SK-N-SH treated with all-trans-retinoic acid at 6 μM for 48 hours (cell line): ENCODE data around the gene ZBTB43.

Experiments used
- ATAC-seq: fragments of 200-7000 bp; cut with Tn5 transposase; 3 replicates; pipeline ENCODE4 v1.9.1; 2020; ENCODE audit warnings: mild to moderate bottlenecking, moderate library complexity
- ARNTL ChIP-seq: fragments of 450-650 bp; formaldehyde crosslinking; IDR thresholded peaks from 2 replicates; pipeline ENCODE4 v1.5.0; 2020; ENCODE audit warnings: low read depth, mild to moderate bottlenecking, moderate library complexity, borderline replicate concordance
- BACH2 ChIP-seq: fragments of 250-450 bp; sonication (Bioruptor Pico); IDR thresholded peaks from 2 replicates; pipeline ENCODE4 v1.9.0; 2021; ENCODE audit warnings: mild to moderate bottlenecking, borderline replicate concordance
- CSDC2 ChIP-seq: fragments of 250-450 bp; sonication (Bioruptor Pico); IDR thresholded peaks from 2 replicates; pipeline ENCODE4 v1.5.0; 2020; ENCODE audit warnings: mild to moderate bottlenecking, moderate library complexity
- ESRRG ChIP-seq: fragments of 250-450 bp; sonication (Bioruptor Pico); IDR thresholded peaks from 2 replicates; pipeline ENCODE4 v1.6.1; 2021; ENCODE audit warnings: mild to moderate bottlenecking
- GLIS3 ChIP-seq: fragments of 250-450 bp; sonication (Bioruptor Pico); IDR thresholded peaks from 2 replicates; pipeline ENCODE4 v1.5.0; 2020; ENCODE audit warnings: mild to moderate bottlenecking, moderate library complexity
- ISL1 ChIP-seq: fragments of 250-450 bp; sonication (Bioruptor Pico); IDR thresholded peaks from 2 replicates; pipeline ENCODE4 v2.1.2; 2022; ENCODE audit warnings: mild to moderate bottlenecking, moderate library complexity
- OSR1 ChIP-seq: fragments of 250-450 bp; sonication (Bioruptor Pico); IDR thresholded peaks from 2 replicates; pipeline ENCODE4 v1.8.0; 2022; ENCODE audit warnings: moderate library complexity, mild to moderate bottlenecking, inconsistent platforms
- PATZ1 ChIP-seq: fragments of 250-450 bp; sonication (Bioruptor Pico); IDR thresholded peaks from 2 replicates; pipeline ENCODE4 v1.8.0; 2020; ENCODE audit warnings: mild to moderate bottlenecking, moderate library complexity, borderline replicate concordance
- POU6F1 ChIP-seq: fragments of 250-450 bp; sonication (Bioruptor Pico); IDR thresholded peaks from 2 replicates; pipeline ENCODE4 v1.8.0; 2021; ENCODE audit warnings: low read depth, mild to moderate bottlenecking, moderate library complexity, borderline replicate concordance
- PPARA ChIP-seq: fragments of 250-450 bp; sonication (Bioruptor Pico); IDR thresholded peaks from 2 replicates; pipeline ENCODE4 v1.5.0; 2020; ENCODE audit warnings: mild to moderate bottlenecking, borderline replicate concordance
- RARB ChIP-seq: fragments of 250-450 bp; sonication (Bioruptor Pico); IDR thresholded peaks from 2 replicates; pipeline ENCODE4 v1.8.0; 2021; ENCODE audit warnings: mild to moderate bottlenecking, moderate library complexity
- SNAI2 ChIP-seq: fragments of 250-450 bp; sonication (Bioruptor Pico); IDR thresholded peaks from 2 replicates; pipeline ENCODE4 v1.5.0; 2020; ENCODE audit warnings: mild to moderate bottlenecking, moderate library complexity
- TCF4 ChIP-seq: fragments of 250-450 bp; sonication (Bioruptor Pico); IDR thresholded peaks from 2 replicates; pipeline ENCODE4 v1.8.0; 2021; ENCODE audit warnings: mild to moderate bottlenecking, moderate library complexity, borderline replicate concordance
- TOX ChIP-seq: fragments of 250-450 bp; sonication (Bioruptor Pico); IDR thresholded peaks from 2 replicates; pipeline ENCODE4 v1.8.0; 2021; ENCODE audit warnings: mild to moderate bottlenecking, moderate library complexity, borderline replicate concordance
- ZC3H10 ChIP-seq: fragments of 250-450 bp; sonication (Bioruptor Pico); IDR thresholded peaks from 2 replicates; pipeline ENCODE4 v1.5.1; 2021; ENCODE audit warnings: mild to moderate bottlenecking, moderate library complexity
- ZFP3 ChIP-seq: fragments of 250-450 bp; sonication (Bioruptor Pico); IDR thresholded peaks from 2 replicates; pipeline ENCODE4 v1.5.0; 2020; ENCODE audit warnings: mild to moderate bottlenecking, moderate library complexity
- ZNF565 ChIP-seq: fragments of 450-650 bp; formaldehyde crosslinking; conservative IDR thresholded peaks from 2 replicates; pipeline ENCODE4 v1.5.0; 2020; ENCODE audit warnings: low read depth, mild to moderate bottlenecking, moderate library complexity
- ZNF8 ChIP-seq: fragments of 450-650 bp; formaldehyde crosslinking; IDR thresholded peaks from 2 replicates; pipeline ENCODE4 v1.5.0; 2020; ENCODE audit warnings: mild to moderate bottlenecking, moderate library complexity
- TF ChIP-seq, protein P1 (sequence below): fragments of 250-450 bp; sonication (Bioruptor Pico); IDR thresholded peaks from 2 replicates; pipeline ENCODE4 v1.5.1; 2021; ENCODE audit warnings: mild to moderate bottlenecking, moderate library complexity
- TF ChIP-seq, protein P2 (sequence below): fragments of 250-450 bp; sonication (Bioruptor Pico); IDR thresholded peaks from 2 replicates; pipeline ENCODE4 v1.5.1; 2020; ENCODE audit warnings: low read depth, mild to moderate bottlenecking, moderate library complexity

ZBTB43 gene

DNA sequence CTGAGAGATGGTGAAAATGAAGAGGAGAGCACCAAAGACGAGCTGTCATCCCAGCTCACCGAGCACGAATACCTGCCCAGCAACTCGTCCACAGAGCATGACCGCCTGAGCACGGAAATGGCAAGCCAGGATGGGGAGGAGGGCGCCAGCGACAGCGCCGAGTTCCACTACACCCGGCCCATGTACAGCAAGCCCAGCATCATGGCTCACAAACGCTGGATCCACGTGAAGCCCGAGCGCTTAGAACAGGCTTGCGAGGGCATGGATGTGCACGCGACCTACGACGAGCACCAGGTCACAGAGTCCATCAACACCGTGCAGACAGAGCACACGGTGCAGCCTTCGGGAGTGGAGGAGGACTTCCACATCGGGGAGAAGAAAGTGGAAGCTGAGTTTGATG lies 28.2 kb downstream of the ZBTB43 start (continued):
- no peak for TF ChIP-seq ZNF8 (CRISPR knock-in tag)
- TF ChIP-seq ZNF565 (CRISPR knock-in tag), result no peak
- TF ChIP-seq ESRRG, result no peak
- TF ChIP-seq TOX (CRISPR knock-in tag), result no peak
- no peak for TF ChIP-seq TCF4 (CRISPR knock-in tag)
- TF ChIP-seq ISL1 (CRISPR knock-in tag), result no peak
- no peak for TF ChIP-seq SNAI2 (CRISPR knock-in tag)
- TF ChIP-seq CSDC2 (CRISPR knock-in tag), result no peak
- no peak for TF ChIP-seq ZFP3 (CRISPR knock-in tag)
- TF ChIP-seq RARB (CRISPR knock-in tag), result no peak
- no peak for TF ChIP-seq OSR1

GRCh38 chr9:126833710-126834345 lies 29.0 kb downstream of the ZBTB43 start:
- ATAC-seq, result no peak

GRCh38 chr9:126834672-126835071 lies 29.8 kb downstream of the ZBTB43 start:
- ATAC-seq, result no peak
- TF ChIP-seq, protein P1, sequence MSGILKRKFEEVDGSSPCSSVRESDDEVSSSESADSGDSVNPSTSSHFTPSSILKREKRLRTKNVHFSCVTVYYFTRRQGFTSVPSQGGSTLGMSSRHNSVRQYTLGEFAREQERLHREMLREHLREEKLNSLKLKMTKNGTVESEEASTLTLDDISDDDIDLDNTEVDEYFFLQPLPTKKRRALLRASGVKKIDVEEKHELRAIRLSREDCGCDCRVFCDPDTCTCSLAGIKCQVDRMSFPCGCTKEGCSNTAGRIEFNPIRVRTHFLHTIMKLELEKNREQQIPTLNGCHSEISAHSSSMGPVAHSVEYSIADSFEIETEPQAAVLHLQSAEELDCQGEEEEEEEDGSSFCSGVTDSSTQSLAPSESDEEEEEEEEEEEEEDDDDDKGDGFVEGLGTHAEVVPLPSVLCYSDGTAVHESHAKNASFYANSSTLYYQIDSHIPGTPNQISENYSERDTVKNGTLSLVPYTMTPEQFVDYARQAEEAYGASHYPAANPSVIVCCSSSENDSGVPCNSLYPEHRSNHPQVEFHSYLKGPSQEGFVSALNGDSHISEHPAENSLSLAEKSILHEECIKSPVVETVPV (CRISPR knock-in tag), result no peak
- no peak for TF ChIP-seq ESRRG
- TF ChIP-seq CSDC2 (CRISPR knock-in tag), result no peak
- no peak for TF ChIP-seq PPARA (CRISPR knock-in tag)
- no peak for TF ChIP-seq POU6F1
- TF ChIP-seq GLIS3 (CRISPR knock-in tag), result no peak
- no peak for TF ChIP-seq PATZ1 (CRISPR knock-in tag)
- TF ChIP-seq ZC3H10 (CRISPR knock-in tag), result no peak
- no peak for TF ChIP-seq TCF4 (CRISPR knock-in tag)
- no peak for TF ChIP-seq ZNF8 (CRISPR knock-in tag)
- TF ChIP-seq BACH2 (CRISPR knock-in tag), result no peak
- TF ChIP-seq RARB (CRISPR knock-in tag), result no peak
- no peak for TF ChIP-seq ARNTL (CRISPR knock-in tag)
- TF ChIP-seq, protein P2, sequence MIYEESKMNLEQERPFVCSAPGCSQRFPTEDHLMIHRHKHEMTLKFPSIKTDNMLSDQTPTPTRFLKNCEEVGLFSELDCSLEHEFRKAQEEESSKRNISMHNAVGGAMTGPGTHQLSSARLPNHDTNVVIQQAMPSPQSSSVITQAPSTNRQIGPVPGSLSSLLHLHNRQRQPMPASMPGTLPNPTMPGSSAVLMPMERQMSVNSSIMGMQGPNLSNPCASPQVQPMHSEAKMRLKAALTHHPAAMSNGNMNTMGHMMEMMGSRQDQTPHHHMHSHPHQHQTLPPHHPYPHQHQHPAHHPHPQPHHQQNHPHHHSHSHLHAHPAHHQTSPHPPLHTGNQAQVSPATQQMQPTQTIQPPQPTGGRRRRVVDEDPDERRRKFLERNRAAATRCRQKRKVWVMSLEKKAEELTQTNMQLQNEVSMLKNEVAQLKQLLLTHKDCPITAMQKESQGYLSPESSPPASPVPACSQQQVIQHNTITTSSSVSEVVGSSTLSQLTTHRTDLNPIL (CRISPR knock-in tag), result no peak
- TF ChIP-seq OSR1, result no peak
- TF ChIP-seq ZNF565 (CRISPR knock-in tag), result no peak
- no peak for TF ChIP-seq SNAI2 (CRISPR knock-in tag)
- no peak for TF ChIP-seq ISL1 (CRISPR knock-in tag)

More at GRCh38 chr9:126833710-126834345, 29.0 kb downstream of the ZBTB43 start:
- TF ChIP-seq SNAI2 (CRISPR knock-in tag) (no peak), RARB (CRISPR knock-in tag) (no peak)

- ATAC-seq, result no peak
- no peak for TF ChIP-seq ZFP3 (CRISPR knock-in tag)
- TF ChIP-seq, protein P1 (CRISPR knock-in tag), result no peak
- TF ChIP-seq, all 23 proteins: peak for 0
Observed at GRCh38 chr9:126836216-126836615, 31.4 kb downstream of the ZBTB43 start.
